ENCODE results near the gene FRMD4A.

The FRMD4A gene

GRCh38 chr10:13743101-13743693 lies 587.5 kb downstream of the FRMD4A start:
- no peak for DNase-seq (ENCODE audit: low spot score)

GRCh38 chr10:13741438-13741837 lies 589.3 kb downstream of the FRMD4A start:
- DNase-seq (ENCODE audit: low spot score) = no peak

- no peak for DNase-seq (ENCODE audit: low spot score)
Measured at GRCh38 chr10:13740461-13740860, 590.3 kb downstream of the FRMD4A start.

GRCh38 chr10:13739183-13739582 lies 591.5 kb downstream of the FRMD4A start:
- DNase-seq (ENCODE audit: low spot score) = no peak

- DNase-seq (ENCODE audit: low spot score) = no peak
Measured at GRCh38 chr10:13736506-13736905, 594.2 kb downstream of the FRMD4A start.

- DNase-seq (ENCODE audit: low spot score) = no peak
Measured at GRCh38 chr10:13734151-13734550, 596.6 kb downstream of the FRMD4A start.

- no peak for DNase-seq (ENCODE audit: low spot score)
Measured at GRCh38 chr10:13733071-13733470, 597.7 kb downstream of the FRMD4A start.

GRCh38 chr10:13732465-13732881 lies 598.3 kb downstream of the FRMD4A start:
- DNase-seq (ENCODE audit: low spot score) = no peak

GRCh38 chr10:13731799-13732198 lies 598.9 kb downstream of the FRMD4A start:
- no peak for DNase-seq (ENCODE audit: low spot score)

GRCh38 chr10:13730956-13731355 lies 599.8 kb downstream of the FRMD4A start:
- no peak for DNase-seq (ENCODE audit: low spot score)

GRCh38 chr10:13730306-13730652 lies 600.4 kb downstream of the FRMD4A start:
- DNase-seq (ENCODE audit: low spot score) = no peak

- DNase-seq (ENCODE audit: low spot score) = no peak
Measured at GRCh38 chr10:13729586-13730305, 601.0 kb downstream of the FRMD4A start.

GRCh38 chr10:13728898-13729535 lies 601.7 kb downstream of the FRMD4A start:
- no peak for DNase-seq (ENCODE audit: low spot score)

- no peak for DNase-seq (ENCODE audit: low spot score)
Measured at GRCh38 chr10:13725594-13725993, 605.1 kb downstream of the FRMD4A start.

GRCh38 chr10:13724484-13724883 lies 606.2 kb downstream of the FRMD4A start:
- no peak for DNase-seq (ENCODE audit: low spot score)

- no peak for DNase-seq (ENCODE audit: low spot score)
Measured at GRCh38 chr10:13722747-13723653, 607.7 kb downstream of the FRMD4A start.

- DNase-seq (ENCODE audit: low spot score) = no peak
Measured at GRCh38 chr10:13721486-13721885, 609.2 kb downstream of the FRMD4A start.

- DNase-seq (ENCODE audit: low spot score) = no peak
Measured at GRCh38 chr10:13720699-13721098, 610.0 kb downstream of the FRMD4A start.

GRCh38 chr10:13719425-13719824 lies 611.3 kb downstream of the FRMD4A start:
- DNase-seq (ENCODE audit: low spot score) = no peak

- no peak for DNase-seq (ENCODE audit: low spot score)
Measured at GRCh38 chr10:13718820-13719219, 611.9 kb downstream of the FRMD4A start.

- peak; percentile 42 for DNase-seq (ENCODE audit: low spot score)
Measured at GRCh38 chr10:13717936-13718772, 612.6 kb downstream of the FRMD4A start.

GRCh38 chr10:13717571-13717935 lies 613.2 kb downstream of the FRMD4A start:
- no peak for DNase-seq (ENCODE audit: low spot score)

Data from CD4-positive, alpha-beta T cell treated with Interleukin-6 at 100 ng/mL for 8 hours (primary cell).